Uterus (tissue), 4 donors: ENCODE measurements around the gene PFKFB2. TPM values are rescaled to one million over a fixed set of nuclear protein-coding genes. Genes with fewer than 3 reads are reported as not detected.

Source experiments
- DNase-seq, 2 donors: peaks; one replicate each; pipeline ENCODE4 v3.0.0-alpha.2; 2019 to 2020
- H3K27ac ChIP-seq, 2 donors: fragments of 200-600 bp; sonication (generic); 1 replicate in 1 of 2; 2 replicates in 1 of 2; pipeline ENCODE4 v1.5.1; 2016 to 2018
- H3K27me3 ChIP-seq, 2 donors: fragments of 200-600 bp; sonication (generic); one replicate each; pipeline ENCODE4 v1.5.1; 2018 to 2019; ENCODE audit warnings: control low read depth in 1 of 2
- H3K36me3 ChIP-seq, 2 donors: fragments of 200-600 bp; sonication (generic); one replicate each; pipeline ENCODE4 v1.5.1; 2019; ENCODE audit warnings: control low read depth in 1 of 2
- H3K4me1 ChIP-seq, 2 donors: fragments of 200-600 bp; sonication (generic); one replicate each; pipeline ENCODE4 v1.5.1; 2018 to 2019; ENCODE audit warnings: control low read depth in 1 of 2
- H3K4me3 ChIP-seq, 2 donors: fragments of 200-600 bp; sonication (generic); 1 replicate in 1 of 2; 2 replicates in 1 of 2; pipeline ENCODE4 v1.5.1; 2018 to 2019; ENCODE audit warnings: mild to moderate bottlenecking in 1 of 2
- H3K9me3 ChIP-seq, 2 donors: fragments of 200-600 bp; sonication (generic); one replicate each; pipeline ENCODE4 v1.5.1; 2019; ENCODE audit warnings: control low read depth in 1 of 2
- POLR2A ChIP-seq, 2 donors: fragments of 450-650 bp; IDR thresholded peaks; one replicate each; pipeline ENCODE4 v1.6.1; 2016; ENCODE audit warnings: antibody characterized with exemption in 2 of 2, mild to moderate bottlenecking in 1 of 2, moderate library complexity in 1 of 2
- intact Hi-C: fragments of 100-400 bp; cut with DNase I; formaldehyde crosslinking; loops from one replicate; pipeline ENCODE4 v1.15.1; 2023; ENCODE audit warnings: low total_unique reads
- total RNA-seq, 4 donors: library from RNA; depleted of rRNA in 3 of 4; stranded (reverse); fragments of >200 nt in 3 of 4; gene quantifications; one replicate each; pipeline versions ENCODE4 v1.1.0 to v1.2.4, GENCODE V29; 2014 to 2023
- TF ChIP-seq, protein P1 (sequence below), 4 experiments: fragments of 200-600 bp in 2 of 4; fragments of 450-650 bp in 2 of 4; sonication (generic) in 2 of 4; IDR thresholded peaks; one replicate each; pipeline ENCODE4 v1.5.1; 2016 to 2019; ENCODE audit warnings: antibody characterized with exemption in 4 of 4, mild to moderate bottlenecking in 2 of 4, moderate library complexity in 1 of 4
- donor health status: DM: yes; HTN: yes; CAD: no.

Gene PFKFB2
- total RNA-seq, 4 donors from 2014 or later, result 0.51 to 10.7 (median 2.9) TPM

GRCh38 chr1:207060596-207060995 is 7.5 kb downstream of the PFKFB2 start:
- Histone ChIP-seq H3K9me3 (no peaks in the 10 kb centered on the region), H3K36me3 (no peaks in the 10 kb centered on the region), H3K27ac (no peak overlapping the region), H3K4me1 (no peaks in the 10 kb centered on the region), H3K4me3 (no peak overlapping the region), H3K27me3 (no peaks in the 10 kb centered on the region)
- no peak for TF ChIP-seq POLR2A (IDR thresholded peaks at IDR 0.05)
- TF ChIP-seq, protein P1, sequence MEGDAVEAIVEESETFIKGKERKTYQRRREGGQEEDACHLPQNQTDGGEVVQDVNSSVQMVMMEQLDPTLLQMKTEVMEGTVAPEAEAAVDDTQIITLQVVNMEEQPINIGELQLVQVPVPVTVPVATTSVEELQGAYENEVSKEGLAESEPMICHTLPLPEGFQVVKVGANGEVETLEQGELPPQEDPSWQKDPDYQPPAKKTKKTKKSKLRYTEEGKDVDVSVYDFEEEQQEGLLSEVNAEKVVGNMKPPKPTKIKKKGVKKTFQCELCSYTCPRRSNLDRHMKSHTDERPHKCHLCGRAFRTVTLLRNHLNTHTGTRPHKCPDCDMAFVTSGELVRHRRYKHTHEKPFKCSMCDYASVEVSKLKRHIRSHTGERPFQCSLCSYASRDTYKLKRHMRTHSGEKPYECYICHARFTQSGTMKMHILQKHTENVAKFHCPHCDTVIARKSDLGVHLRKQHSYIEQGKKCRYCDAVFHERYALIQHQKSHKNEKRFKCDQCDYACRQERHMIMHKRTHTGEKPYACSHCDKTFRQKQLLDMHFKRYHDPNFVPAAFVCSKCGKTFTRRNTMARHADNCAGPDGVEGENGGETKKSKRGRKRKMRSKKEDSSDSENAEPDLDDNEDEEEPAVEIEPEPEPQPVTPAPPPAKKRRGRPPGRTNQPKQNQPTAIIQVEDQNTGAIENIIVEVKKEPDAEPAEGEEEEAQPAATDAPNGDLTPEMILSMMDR (IDR thresholded peaks at IDR 0.05), result no peak
- intact Hi-C loops, result no loop called here
- DNase-seq, result no peak

- Histone ChIP-seq H3K9me3 (no peaks in the 10 kb centered on the region), H3K27ac (no peak overlapping the region), H3K36me3 (no peaks in the 10 kb centered on the region), H3K4me3 (no peak overlapping the region), H3K4me1 (no peaks in the 10 kb centered on the region), H3K27me3 (no peaks in the 10 kb centered on the region)
- DNase-seq, result no peak
- intact Hi-C loops, result no loop called here
- TF ChIP-seq, protein P1 (IDR thresholded peaks at IDR 0.05), result no peak
- TF ChIP-seq POLR2A (IDR thresholded peaks at IDR 0.05), result no peak
Observed at GRCh38 chr1:207062058-207062457, 9.0 kb downstream of the PFKFB2 start.

DNA sequence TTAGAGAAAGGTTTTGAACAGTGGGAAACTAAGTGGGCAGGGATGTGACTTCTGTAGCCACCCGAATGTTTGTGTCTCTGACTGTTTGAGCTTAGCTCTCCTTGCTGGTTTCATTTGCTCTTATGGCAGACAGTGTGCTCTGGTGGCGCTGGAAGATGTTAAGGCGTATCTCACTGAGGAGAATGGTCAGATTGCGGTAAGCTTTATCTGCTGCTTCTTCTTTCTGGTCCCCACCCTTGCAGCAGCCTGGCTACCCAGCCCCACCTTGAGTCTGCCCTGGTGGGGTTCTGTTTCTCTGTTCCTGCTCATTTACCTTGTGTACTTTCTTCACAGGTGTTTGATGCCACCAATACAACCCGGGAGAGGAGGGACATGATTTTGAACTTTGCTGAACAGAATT is 9.9 kb downstream of the PFKFB2 start:
- Histone ChIP-seq H3K4me3 (no peak overlapping the region), H3K9me3 (no peaks in the 10 kb centered on the region), H3K27ac (no peak overlapping the region), H3K27me3 (no peaks in the 10 kb centered on the region), H3K4me1 (no peaks in the 10 kb centered on the region), H3K36me3 (no peaks in the 10 kb centered on the region)
- TF ChIP-seq POLR2A (IDR thresholded peaks at IDR 0.05), result no peak
- TF ChIP-seq, protein P1 (IDR thresholded peaks at IDR 0.05), result no peak
- intact Hi-C loops, result no loop called here
- no peak for DNase-seq

DNA sequence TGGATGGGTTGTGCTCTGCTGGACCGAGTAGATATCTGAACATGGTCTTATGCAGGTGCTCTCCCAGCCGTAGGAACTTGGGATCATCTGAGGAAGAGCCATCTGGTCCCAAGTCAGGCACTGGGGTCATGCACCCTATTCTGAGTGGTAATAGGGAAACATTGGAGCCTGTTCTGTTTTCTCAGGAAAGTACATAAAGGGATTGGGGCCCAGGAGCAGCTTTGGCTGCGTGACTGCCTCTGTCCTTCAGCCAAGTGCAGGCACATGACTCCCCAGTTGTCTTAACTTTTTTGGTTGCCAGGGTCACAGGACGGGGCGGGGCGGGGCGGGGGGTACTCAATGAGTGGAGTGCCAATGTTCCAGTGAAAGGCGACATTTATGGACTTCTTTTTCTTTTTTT is 11.5 kb downstream of the PFKFB2 start:
- TF ChIP-seq POLR2A (IDR thresholded peaks at IDR 0.05), result no peak
- TF ChIP-seq, protein P1 (IDR thresholded peaks at IDR 0.05), result no peak
- H3K4me3 ChIP-seq, result no peak overlapping the region
- H3K4me1 ChIP-seq, result no peaks in the 10 kb centered on the region
- no peaks in the 10 kb centered on the region for H3K27me3 ChIP-seq
- no peak for DNase-seq
- H3K27ac ChIP-seq, result no peak overlapping the region
- intact Hi-C loops, result no loop called here
- H3K36me3 ChIP-seq, result no peaks in the 10 kb centered on the region
- no peaks in the 10 kb centered on the region for H3K9me3 ChIP-seq

GRCh38 chr1:207067185-207067584 is 14.1 kb downstream of the PFKFB2 start:
- no peak for DNase-seq
- Histone ChIP-seq H3K4me1 (no peaks in the 10 kb centered on the region), H3K36me3 (no peaks in the 10 kb centered on the region), H3K9me3 (no peaks in the 10 kb centered on the region), H3K27me3 (no peaks in the 10 kb centered on the region), H3K4me3 (no peak overlapping the region), H3K27ac (no peak overlapping the region)
- intact Hi-C loops, result no loop called here
- TF ChIP-seq, protein P1 (IDR thresholded peaks at IDR 0.05), result no peak
